NCI-H2081 (cell line): Measurements from ENCODE around the gene TRPM6.

Experiments used
- DNase-seq, 2 experiments: peaks; one replicate each; lab custom pipeline; 2025; lab: John Stamatoyannopoulos, UW

The TRPM6 gene

GRCh38 chr9:74773886-74774479 is 113.7 kb downstream of the TRPM6 start:
- DNase-seq = peak; percentile 63 to 71

- no peak for DNase-seq
These were observed 115.6 kb downstream of the TRPM6 start for GRCh38 chr9:74772121-74772520.

GRCh38 chr9:74771672-74772071 is 116.0 kb downstream of the TRPM6 start:
- no peak for DNase-seq

- DNase-seq = no peak
These were observed 116.5 kb downstream of the TRPM6 start for GRCh38 chr9:74771262-74771585.

GRCh38 chr9:74770508-74771261 is 117.0 kb downstream of the TRPM6 start:
- DNase-seq = no peak

GRCh38 chr9:74765481-74765971 is 122.2 kb downstream of the TRPM6 start:
- no peak for DNase-seq

- no peak for DNase-seq
These were observed 124.8 kb downstream of the TRPM6 start for GRCh38 chr9:74762950-74763349.

GRCh38 chr9:74760031-74760700 is 127.6 kb downstream of the TRPM6 start:
- DNase-seq = no peak

- DNase-seq = no peak
These were observed 131.7 kb downstream of the TRPM6 start for GRCh38 chr9:74755999-74756398.

- DNase-seq = no peak
These were observed 132.4 kb downstream of the TRPM6 start for GRCh38 chr9:74755355-74755754.

- no peak for DNase-seq
These were observed 134.1 kb downstream of the TRPM6 start for GRCh38 chr9:74753650-74754049.

- no peak for DNase-seq
These were observed 138.8 kb downstream of the TRPM6 start for GRCh38 chr9:74748966-74749365.

- DNase-seq = peak; percentile 16 to 42
These were observed 144.7 kb downstream of the TRPM6 start for GRCh38 chr9:74742792-74743730.

- DNase-seq = peak in 1 of 2 experiments; percentile 23
These were observed 145.4 kb downstream of the TRPM6 start for GRCh38 chr9:74742191-74742790.

- no peak for DNase-seq
These were observed 151.1 kb downstream of the TRPM6 start for GRCh38 chr9:74736646-74737045.

GRCh38 chr9:74735761-74736160 is 152.0 kb downstream of the TRPM6 start:
- no peak for DNase-seq

- no peak for DNase-seq
These were observed 158.5 kb downstream of the TRPM6 start for GRCh38 chr9:74729136-74729695.

- no peak for DNase-seq
These were observed 159.5 kb downstream of the TRPM6 start for GRCh38 chr9:74728176-74728575.

- DNase-seq = no peak
These were observed 161.1 kb downstream of the TRPM6 start for GRCh38 chr9:74726581-74726980.

- no peak for DNase-seq
These were observed 163.4 kb downstream of the TRPM6 start for GRCh38 chr9:74724317-74724716.
